Right ventricle myocardium inferior (tissue), 1 donor: ENCODE data around the gene SHISA9. TPM values are rescaled to one million over a fixed set of nuclear protein-coding genes. Genes with fewer than 3 reads are reported as not detected.

Experiments used
- ATAC-seq: fragments of 200-7000 bp; cut with Tn5 transposase; one replicate; pipeline ENCODE4 v1.9.1; 2020; ENCODE audit warnings: mild to moderate bottlenecking, moderate library complexity
- DNase-seq: peaks from one replicate; pipeline ENCODE4 v3.0.0; 2021; ENCODE audit errors: missing footprints
- intact Hi-C: fragments of 100-400 bp; cut with DNase I; formaldehyde crosslinking; loops from one replicate; pipeline ENCODE4 v1.11.0; 2022
- total RNA-seq: library from RNA; stranded (reverse); fragmentation: NEBNext Ultra II Directional; extraction: Animal tissue kit (Norgen Biotek cat#: 25700); gene quantifications from one replicate; pipeline ENCODE4 v1.2.1, GENCODE V29; 2021
- donor health status: DM: no; HTN: yes; CAD: no; lungs with severe emphysema.

SHISA9 gene
- total RNA-seq, 1 donor from 2014 or later = 0.49 TPM

DNA sequence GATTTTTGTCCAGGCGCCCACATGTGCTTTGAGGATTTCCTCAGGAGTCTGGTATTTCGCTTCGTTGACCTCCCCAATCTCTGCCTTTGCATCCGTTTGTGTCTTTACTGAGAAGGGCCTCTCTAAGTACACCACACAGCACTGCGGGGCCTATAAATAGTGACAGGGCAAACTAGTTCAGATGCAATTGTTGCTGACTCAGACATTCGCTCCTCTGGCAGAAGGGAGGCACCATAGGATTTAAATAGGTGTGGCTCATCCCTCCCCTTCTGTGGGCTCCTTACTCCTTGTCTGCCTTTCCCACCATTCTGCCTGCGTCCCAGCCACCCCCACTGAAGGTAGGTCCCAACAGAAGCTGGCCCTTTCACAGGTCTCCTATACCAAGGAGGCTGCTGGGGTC is 192.3 kb downstream of the SHISA9 start:
- intact Hi-C loops = no loop called here
- ATAC-seq (no peak), DNase-seq (no peak)

DNA sequence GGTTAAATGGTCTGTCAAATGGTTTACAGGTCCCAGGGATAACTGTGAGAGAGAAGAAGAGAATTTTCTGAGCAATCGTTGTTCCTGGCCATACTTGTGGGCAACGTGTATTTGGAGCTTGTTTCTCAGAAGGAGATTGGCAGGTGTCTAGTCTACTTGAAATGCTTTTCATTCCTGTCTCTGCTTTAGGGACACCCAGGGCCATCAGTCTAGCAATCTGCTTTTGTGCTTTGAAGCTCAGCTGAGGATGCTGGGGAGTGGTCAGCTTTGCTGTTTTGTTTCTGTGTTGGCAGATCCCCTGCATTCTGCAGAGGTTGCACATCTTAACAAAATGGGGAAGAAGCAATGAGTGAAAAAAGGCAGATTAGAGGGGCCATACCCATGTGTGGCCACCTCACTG is 193.7 kb downstream of the SHISA9 start:
- ATAC-seq = no peak
- intact Hi-C loops = no loop called here
- no peak for DNase-seq

DNA sequence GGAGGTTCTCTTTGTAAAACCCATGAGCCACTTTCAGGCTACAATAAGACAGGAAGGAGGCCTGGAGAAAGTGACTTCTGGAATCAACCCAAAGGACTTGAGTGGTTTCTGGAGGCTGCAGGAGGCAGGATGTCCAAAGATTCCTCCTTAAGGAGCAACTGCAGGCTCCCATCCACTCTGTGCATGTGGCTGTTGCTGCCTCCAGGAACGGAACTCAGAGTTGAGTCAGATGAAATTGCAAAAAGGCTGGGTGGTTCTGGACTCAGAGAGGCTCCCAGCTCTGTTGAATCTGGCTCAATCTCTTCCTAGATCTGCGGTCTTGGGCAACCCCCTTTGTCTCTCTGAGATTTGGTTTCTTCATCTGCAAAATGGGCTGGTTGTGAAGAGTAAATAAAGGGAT is 197.1 kb downstream of the SHISA9 start:
- DNase-seq (no peak), ATAC-seq (no peak)
- intact Hi-C loops = no loop called here

DNA sequence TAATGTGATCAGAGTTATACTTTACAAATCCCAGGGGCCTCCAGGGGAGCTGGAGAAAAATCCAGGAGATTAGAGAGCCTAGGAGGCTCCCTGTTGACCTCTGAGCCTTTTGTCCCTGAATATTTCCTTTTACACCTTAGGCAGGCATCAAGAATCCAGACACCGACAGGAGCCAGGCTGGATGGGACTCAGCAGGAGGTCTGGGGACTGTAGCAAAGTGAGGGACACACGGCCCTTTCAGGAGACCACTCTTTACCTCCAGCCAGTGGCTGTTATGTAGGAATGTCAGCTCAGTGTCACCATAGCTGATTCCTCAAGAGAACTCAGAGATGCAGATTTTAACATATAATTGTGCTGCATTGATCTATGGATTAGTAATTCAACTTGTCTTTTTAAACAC is 198.4 kb downstream of the SHISA9 start:
- ATAC-seq = no peak
- intact Hi-C loops = no loop called here

DNA sequence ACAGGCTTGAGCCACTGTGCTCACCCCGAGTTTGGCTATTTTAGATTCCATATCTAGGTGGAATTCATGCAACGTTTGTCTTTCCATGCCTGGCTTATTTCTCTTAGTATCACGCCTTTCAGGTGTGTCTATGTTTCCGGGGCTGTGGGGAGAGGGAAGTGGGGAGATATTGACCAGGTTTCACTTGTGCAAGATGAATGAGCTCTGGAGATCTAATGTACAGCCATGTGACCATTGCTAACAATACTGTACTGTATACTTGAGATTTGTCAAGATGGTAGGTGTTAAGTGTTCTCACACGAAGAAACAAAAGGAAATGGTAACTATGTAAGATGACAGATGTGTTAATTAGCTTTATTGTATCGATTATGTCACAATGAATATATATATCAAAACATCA is 199.6 kb downstream of the SHISA9 start:
- ATAC-seq = no peak
- DNase-seq = no peak
- intact Hi-C loops = no loop called here

More for the DNA sequence above, 198.4 kb downstream of the SHISA9 start:
- DNase-seq = no peak

DNA sequence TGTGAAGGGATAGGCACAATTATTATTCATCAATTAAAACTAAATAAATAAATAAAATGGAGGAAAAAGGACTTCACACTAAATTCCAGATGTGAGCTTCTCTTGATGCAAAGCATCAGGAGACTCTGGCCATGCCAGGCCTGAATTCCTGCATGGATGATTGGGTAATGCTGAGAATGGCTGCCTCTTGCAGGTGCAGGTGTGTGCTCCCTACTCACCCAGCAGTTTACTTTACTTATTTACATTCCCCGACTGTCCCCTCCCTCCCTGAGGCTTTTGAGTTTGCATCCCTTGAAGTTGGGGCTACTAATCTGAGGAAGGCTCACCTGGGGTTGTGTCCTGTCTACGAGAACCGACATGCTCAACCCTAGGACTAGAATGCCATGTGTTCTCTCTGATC is 200.4 kb downstream of the SHISA9 start:
- DNase-seq (no peak), ATAC-seq (no peak)
- intact Hi-C loops = no loop called here

DNA sequence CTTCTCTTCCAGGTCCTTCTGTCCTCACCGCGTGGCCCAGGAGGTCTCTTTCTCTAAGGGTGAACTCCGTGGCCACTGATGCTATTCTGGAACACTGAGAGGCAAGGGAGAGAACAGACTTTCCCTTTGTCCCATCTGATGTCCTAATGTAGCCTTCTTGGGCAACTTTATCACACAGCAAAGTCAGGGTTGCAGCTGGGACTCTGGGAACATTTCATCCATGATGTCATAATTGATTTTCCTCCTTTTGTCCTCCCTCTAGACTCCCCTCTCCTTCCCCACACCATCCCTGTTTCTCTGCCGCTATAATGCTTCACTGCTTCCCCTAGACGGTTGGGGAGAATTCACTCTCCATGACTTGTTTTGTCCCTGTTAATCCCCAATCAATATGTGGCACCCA is 201.0 kb downstream of the SHISA9 start:
- ATAC-seq = no peak
- intact Hi-C loops = no loop called here
- DNase-seq = no peak

DNA sequence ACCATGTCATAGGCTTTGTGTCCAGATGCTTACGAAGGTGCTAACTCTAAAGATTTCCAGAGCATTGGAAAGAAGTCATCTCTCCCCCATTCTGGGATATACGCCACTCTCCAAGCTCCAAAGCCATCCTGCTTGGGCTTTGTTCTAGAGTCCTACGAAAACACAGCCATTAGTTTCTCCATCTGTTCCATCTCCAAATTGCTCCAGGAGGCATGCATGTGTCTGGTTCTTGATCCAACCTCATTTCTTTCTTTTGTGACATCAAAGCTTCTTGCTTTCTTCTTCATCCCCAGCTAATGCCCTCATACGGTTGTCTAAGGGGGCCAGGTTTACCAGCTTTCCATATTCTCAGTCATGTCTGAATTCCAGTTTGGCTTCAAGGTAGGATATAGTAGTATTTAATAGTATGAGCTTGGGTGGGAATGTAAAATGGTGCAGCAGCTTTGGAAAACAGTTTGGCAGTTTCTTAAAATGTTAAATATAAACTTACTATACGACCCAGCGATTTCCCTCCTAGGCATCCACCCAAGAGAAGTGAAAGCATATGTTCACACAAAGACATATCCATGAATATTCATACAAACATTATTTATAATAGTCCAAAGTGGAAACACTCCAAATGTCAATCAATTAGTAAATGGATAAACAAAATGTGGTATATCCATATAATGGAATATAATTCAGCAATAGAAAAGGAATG is 202.6 kb downstream of the SHISA9 start:
- intact Hi-C loops = no loop called here
- ATAC-seq (no peak), DNase-seq (no peak)

DNA sequence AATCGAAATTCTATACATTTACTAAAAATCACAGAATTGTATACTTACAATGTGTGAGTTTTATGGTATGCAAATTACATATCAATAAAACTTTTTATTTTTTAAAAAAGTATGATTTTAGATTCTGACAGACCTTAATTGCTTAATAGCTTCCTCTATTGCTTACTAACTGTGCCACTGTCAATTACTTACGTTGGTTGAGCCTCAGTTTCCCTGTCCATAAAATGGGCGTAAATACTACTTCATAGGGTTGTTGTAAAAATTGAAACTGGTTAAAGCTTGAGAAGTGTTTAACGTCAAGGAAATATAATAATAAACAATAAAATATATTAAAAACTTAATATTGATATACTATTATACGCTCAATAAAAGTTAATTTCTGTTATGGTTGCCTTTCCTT is 203.4 kb downstream of the SHISA9 start:
- ATAC-seq (no peak), DNase-seq (no peak)
- intact Hi-C loops = no loop called here

DNA sequence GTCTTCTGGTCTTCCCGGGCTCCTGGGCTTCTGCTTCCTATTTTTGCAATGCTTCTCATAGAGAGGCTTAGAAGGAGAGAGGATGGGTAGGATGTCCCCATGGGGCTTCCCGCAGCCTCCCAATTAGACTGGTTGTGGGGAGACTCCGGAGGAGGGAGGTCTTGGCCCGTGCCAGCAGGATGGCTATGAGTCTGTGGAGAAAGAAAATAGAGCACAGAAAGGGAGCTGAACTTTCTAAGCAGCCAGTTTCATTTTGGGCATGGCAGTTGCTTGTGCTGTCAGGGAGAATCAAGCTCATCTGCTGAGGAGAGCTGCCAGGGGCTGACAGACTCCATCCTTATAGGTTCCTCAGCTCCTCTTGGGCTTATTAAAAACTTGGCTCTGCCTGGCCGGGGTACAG is 204.0 kb downstream of the SHISA9 start:
- ATAC-seq (no peak), DNase-seq (no peak)
- intact Hi-C loops = no loop called here

DNA sequence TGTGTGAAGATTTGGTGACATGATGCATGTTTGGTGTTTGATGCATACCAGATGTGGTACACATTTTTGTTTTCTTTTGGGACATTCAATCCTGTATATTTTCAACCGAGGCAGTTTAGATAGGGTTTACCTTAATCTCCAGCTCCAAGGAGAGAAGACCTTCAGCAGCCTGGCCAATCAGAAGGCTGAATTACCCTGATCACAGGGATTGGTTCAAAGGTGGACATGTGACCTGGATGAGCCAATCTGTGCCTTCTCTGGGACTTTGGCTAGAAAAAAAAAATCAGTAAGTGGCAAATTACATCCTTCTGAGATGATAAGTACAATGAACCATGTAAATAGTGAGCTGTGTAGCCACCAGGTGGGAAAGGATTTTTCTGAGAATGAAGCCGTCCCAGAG is 205.1 kb downstream of the SHISA9 start:
- no peak for ATAC-seq

DNA sequence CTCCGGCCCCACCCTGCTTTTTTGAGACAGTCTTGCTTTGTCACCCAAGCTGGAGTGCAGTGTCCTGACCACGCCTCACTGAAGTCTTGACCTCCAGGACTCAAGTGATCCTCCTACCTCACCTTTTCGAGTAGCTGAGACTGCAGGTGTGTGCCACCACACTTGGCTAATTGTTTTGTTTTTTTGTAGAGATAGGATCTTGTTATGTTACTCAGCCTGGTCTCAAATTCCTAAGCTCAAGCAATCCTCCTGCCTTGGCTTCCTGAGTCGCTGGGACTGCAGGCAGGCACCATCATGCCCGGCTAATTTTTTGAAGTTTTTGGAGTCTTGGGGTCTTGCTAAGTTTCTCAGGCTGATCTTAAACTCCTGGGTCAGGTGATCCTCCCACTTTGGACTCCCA is 206.7 kb downstream of the SHISA9 start:
- DNase-seq (no peak), ATAC-seq (no peak)
- intact Hi-C loops = no loop called here

More for the DNA sequence above, 205.1 kb downstream of the SHISA9 start:
- intact Hi-C loops = no loop called here
- DNase-seq = no peak

DNA sequence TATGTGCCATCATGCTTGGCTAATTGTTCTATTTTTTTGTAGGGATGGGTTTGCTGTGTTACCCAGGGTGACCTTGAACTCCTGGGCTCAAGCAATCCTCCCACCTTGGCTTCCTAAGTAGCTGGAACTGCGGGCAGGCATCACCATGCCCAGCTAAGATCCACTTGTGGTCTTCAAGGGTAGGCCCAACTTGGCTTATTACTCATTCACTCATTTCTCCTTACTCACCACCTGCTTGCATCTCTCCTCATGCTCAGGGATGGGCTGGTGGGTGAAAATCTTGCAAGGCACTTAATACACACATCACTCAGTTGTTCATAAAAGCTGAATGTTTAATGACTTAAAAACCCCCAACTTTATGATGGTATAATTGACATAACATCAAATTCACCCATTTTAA is 207.8 kb downstream of the SHISA9 start:
- DNase-seq = no peak
- no peak for ATAC-seq
- intact Hi-C loops = no loop called here

DNA sequence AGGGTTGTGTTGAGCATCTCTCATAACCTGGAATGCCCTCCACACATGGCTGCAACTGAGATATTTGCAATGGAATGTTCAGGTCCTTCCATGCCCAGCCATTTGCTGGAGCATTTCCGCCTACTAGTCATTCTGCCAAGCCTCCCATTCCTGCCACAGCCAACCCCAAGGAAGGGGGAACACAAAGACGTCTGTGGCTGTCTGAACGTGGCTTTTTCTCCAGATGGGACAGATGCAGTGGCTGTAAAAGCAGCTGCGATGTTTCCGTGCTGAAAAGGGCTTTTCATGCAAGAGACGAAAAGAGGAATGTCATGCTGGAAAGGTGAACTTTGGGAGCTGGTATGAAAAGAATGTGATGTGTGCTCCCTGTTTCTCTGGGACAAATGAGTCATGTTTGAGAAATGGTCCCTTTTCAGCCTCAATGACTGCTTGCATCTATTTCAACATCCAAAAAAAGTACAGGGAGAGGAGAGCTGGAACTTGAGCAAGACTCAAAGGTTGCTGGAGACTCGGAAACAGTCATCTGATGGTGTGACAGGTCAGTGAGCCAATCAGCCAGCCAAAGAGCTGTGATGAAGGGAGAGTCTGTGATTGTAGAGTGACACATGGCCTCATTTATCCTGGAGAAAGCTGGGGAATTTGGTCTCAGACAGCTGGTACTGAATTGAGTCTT is 208.9 kb downstream of the SHISA9 start:
- no peak for DNase-seq

DNA sequence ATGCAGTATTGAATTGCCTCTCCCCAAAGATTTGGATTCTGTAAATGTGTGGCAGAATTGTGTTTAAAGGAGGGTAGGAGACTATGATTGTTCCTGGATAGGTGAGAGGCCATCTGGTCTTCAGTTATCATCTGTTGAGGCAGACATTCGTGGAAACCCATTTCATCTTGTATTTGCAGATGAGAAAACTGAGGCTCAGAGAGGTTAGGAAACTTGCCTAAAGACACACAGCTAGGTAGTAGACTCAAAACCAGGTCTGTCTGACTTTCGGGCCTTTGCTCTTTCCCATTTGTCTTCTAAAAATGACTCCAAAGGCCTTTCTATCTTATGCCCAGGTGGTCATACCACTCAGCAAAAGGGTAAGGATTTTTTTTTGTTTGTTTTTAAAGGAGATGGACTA is 210.3 kb downstream of the SHISA9 start:
- intact Hi-C loops = no loop called here
- DNase-seq = no peak
- ATAC-seq = no peak

More for the DNA sequence above, 208.9 kb downstream of the SHISA9 start:
- no peak for ATAC-seq
- intact Hi-C loops = no loop called here

DNA sequence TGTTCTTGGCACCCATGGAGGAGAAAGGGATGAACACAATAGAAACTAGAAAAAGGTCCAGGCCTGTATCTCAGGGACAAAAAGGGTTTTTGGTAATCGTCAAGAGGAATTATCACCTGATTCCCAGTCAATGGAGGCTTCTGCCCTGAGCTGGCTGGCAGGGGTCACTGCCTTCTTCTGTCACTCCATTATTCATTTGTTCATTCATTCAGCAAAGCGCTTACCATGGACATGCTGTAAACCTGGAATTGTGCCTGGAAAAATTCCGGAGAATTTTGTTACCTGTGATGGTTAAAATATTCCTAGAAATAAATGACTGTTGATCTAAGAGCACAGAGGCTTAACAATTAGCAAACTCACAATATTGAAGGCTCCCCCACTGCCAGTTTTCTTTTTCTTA is 212.3 kb downstream of the SHISA9 start:
- DNase-seq = no peak
- intact Hi-C loops = no loop called here
- ATAC-seq = no peak

DNA sequence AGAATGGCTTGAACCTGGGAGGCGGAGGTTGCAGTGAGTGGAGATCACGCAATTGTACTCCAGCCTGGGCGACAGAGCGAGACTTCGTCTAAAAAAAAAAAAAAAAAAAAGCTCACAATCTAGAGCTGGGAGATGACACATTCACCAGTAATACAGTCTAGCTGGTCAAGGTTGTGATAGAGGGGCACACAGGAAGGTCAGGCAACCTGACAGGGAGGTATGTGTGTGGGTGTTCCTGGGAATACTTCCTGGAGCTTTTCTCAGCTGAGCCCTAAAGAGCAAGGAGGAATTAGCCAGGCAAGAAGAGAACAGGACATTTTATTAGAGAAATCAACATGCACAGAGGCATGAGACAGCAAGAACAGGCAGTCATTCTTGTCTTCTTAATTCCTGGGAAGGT is 216.7 kb downstream of the SHISA9 start:
- intact Hi-C loops = no loop called here
- ATAC-seq (no peak), DNase-seq (no peak)

DNA sequence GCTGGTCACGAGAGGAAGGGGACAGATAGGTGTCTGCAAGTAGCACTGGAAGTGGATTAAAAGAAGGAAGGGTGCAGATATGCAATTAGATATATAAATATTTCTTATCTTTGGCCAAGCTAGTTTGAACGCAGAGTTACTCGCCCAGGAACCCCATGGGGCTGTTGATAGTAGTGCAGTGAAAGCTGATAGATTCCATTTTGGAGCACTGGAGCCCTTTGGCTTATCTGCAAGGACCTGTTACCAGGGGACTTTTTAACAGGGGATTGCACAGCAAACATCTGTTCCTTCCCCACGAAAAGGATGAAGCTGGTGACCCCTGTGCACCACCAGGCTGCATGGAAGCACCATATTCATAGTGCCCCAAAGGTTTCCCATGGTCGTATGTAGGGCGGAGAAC is 218.7 kb downstream of the SHISA9 start:
- intact Hi-C loops = no loop called here
- DNase-seq (no peak), ATAC-seq (no peak)

DNA sequence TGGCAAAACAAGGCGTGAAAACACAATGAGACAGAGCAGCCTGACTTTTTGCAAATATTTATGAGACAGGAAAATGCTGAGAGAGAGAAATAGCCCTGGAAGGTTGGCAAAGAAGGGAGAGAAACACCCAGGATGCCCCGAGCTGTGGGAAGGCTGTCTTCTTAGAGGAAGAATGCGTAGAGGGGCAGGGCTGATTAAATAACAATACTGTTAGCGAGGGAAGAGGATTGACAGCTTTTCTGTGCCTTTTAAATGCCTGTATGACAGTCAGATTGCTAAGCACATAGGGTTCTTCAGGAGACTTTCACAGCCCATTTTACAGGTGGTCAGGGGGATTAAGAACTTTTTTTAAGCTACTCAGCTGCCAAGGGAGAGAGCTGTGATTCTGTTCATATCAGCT is 219.2 kb downstream of the SHISA9 start:
- ATAC-seq (no peak), DNase-seq (no peak)
- intact Hi-C loops = no loop called here

DNA sequence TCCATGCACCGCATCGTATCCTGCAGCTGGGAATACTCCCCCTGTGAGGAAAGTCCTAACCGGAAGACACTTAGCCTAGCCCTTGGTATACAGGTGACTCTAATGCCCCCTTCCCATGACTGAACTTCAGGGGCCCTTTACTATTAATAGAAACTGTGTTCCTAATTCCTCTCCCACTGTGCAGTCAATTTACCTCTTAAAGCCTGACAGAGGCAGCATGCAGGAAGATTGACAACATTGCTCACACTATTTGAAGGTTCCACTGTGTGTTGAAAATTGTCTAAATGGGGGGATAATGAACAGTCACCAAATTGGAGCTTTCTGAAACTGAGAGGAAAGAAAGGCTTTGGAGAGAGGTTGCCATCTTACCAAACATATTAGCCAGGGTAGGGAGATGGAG is 222.6 kb downstream of the SHISA9 start:
- no peak for ATAC-seq
- intact Hi-C loops = no loop called here

DNA sequence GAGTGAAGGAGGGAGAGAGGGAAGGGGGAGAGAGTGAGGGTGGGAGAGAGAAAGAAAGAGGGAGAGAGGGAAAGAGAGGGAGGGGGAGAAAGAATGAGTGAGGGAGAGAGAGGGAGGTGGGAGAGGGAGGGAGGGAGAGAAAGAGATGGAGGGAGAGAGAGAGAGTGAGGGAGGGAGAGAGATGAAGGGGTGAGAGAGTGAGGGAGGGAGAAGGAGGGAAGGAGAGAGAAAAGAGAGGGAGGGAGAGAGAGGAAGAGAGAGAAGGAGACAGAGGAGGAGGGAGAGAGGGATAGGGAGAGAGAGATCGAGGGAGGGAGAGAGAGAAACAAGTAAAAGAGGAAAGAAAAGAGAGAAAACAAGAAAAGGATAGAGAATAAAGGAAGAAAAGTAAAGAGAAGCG is 225.7 kb downstream of the SHISA9 start:
- DNase-seq (no peak), ATAC-seq (no peak)
- intact Hi-C loops = no loop called here

More for the DNA sequence above, 222.6 kb downstream of the SHISA9 start:
- DNase-seq = no peak
